ENCODE measurements around the gene HFM1. TPM values are rescaled to one million over a fixed set of nuclear protein-coding genes. Genes with fewer than 3 reads are reported as not detected.
"Not testable (repeated sequence)": the region's sequence is repeated elsewhere in the genome, so short reads cannot be mapped to it uniquely, and the experiment has no call there.

Gene HFM1
- polyA plus RNA-seq, 1 donor (not counting 4 experiments of a cell fraction or from before 2014, with no cell fraction given): not detected

- Histone ChIP-seq H3K36me3 (ENCODE audit: control insufficient read depth in 2 of 2, extremely low read depth in 1 of 2, insufficient read depth in 2 of 2, low read length in 2 of 2) (no peaks in the 10 kb centered on the region), H3K9me1 (ENCODE audit: control insufficient read depth, extremely low read depth, insufficient read depth, low read length) (no peaks in the 10 kb centered on the region), H4K20me1 (ENCODE audit: control insufficient read depth, extremely low read depth, insufficient read depth, low read length) (no peaks in the 10 kb centered on the region), H3K4me3 (ENCODE audit: control insufficient read depth in 2 of 3, extremely low read depth in 1 of 3, insufficient read depth in 2 of 3, low read depth in 1 of 3, low read length in 3 of 3) (no peak overlapping the region), H3K27ac (ENCODE audit: control insufficient read depth, insufficient read depth, low read length) (no peak overlapping the region), H3K9me3 (ENCODE audit: control insufficient read depth, low read depth, low read length) (no peaks in the 10 kb centered on the region), H3K4me2 (ENCODE audit: control insufficient read depth, extremely low read depth, insufficient read depth, low read depth, low read length) (no peak overlapping the region), H3K9ac (ENCODE audit: control insufficient read depth, extremely low read depth, insufficient read depth, low read length) (no peak overlapping the region), H3K79me2 (ENCODE audit: control insufficient read depth, insufficient read depth, low read length) (no peaks in the 10 kb centered on the region), H3K27me3 (ENCODE audit: control insufficient read depth, extremely low read depth, insufficient read depth, low read length) (no peaks in the 10 kb centered on the region), H3K4me1 (ENCODE audit: control insufficient read depth, extremely low read depth, insufficient read depth, low read length) (no peaks in the 10 kb centered on the region), H2AFZ (ENCODE audit: control insufficient read depth, low read length) (no peak overlapping the region)
- FAIRE-seq: no peak
- DNase-seq (ENCODE audit: low read depth, low spot score): no peak
- dilution Hi-C loops (cut with MboI; ENCODE audit: extremely low pct_ligation_motif_present, low sequenced_read_pairs): no loop called here
- no peak for TF ChIP-seq EZH2 (IDR thresholded peaks at IDR 0.05; ENCODE audit: low read length)
- TF ChIP-seq, protein P1, sequence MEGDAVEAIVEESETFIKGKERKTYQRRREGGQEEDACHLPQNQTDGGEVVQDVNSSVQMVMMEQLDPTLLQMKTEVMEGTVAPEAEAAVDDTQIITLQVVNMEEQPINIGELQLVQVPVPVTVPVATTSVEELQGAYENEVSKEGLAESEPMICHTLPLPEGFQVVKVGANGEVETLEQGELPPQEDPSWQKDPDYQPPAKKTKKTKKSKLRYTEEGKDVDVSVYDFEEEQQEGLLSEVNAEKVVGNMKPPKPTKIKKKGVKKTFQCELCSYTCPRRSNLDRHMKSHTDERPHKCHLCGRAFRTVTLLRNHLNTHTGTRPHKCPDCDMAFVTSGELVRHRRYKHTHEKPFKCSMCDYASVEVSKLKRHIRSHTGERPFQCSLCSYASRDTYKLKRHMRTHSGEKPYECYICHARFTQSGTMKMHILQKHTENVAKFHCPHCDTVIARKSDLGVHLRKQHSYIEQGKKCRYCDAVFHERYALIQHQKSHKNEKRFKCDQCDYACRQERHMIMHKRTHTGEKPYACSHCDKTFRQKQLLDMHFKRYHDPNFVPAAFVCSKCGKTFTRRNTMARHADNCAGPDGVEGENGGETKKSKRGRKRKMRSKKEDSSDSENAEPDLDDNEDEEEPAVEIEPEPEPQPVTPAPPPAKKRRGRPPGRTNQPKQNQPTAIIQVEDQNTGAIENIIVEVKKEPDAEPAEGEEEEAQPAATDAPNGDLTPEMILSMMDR (optimal IDR thresholded peaks at IDR 0.05 in 1 of 3, IDR thresholded peaks at IDR 0.05 in 1 of 3, conservative IDR thresholded peaks at IDR 0.05 in 1 of 3; ENCODE audit: extremely low read depth in 1 of 3, insufficient read depth in 2 of 3, low read length in 3 of 3): no peak
Observed at GRCh38 chr1:91374086-91374485, 30.6 kb downstream of the HFM1 start.

GRCh38 chr1:91372230-91372629 is 32.4 kb downstream of the HFM1 start:
- dilution Hi-C loops (cut with MboI; ENCODE audit: extremely low pct_ligation_motif_present, low sequenced_read_pairs); FAIRE-seq; H3K4me2 ChIP-seq (ENCODE audit: control insufficient read depth, extremely low read depth, insufficient read depth, low read depth, low read length); H2AFZ ChIP-seq (ENCODE audit: control insufficient read depth, low read length); H3K9me1 ChIP-seq (ENCODE audit: control insufficient read depth, extremely low read depth, insufficient read depth, low read length); H3K79me2 ChIP-seq (ENCODE audit: control insufficient read depth, insufficient read depth, low read length); H4K20me1 ChIP-seq (ENCODE audit: control insufficient read depth, extremely low read depth, insufficient read depth, low read length); H3K4me3 ChIP-seq (ENCODE audit: control insufficient read depth in 2 of 3, extremely low read depth in 1 of 3, insufficient read depth in 2 of 3, low read depth in 1 of 3, low read length in 3 of 3); H3K4me1 ChIP-seq (ENCODE audit: control insufficient read depth, extremely low read depth, insufficient read depth, low read length); H3K9ac ChIP-seq (ENCODE audit: control insufficient read depth, extremely low read depth, insufficient read depth, low read length); H3K36me3 ChIP-seq (ENCODE audit: control insufficient read depth in 2 of 2, extremely low read depth in 1 of 2, insufficient read depth in 2 of 2, low read length in 2 of 2); DNase-seq (ENCODE audit: low read depth, low spot score); H3K27ac ChIP-seq (ENCODE audit: control insufficient read depth, insufficient read depth, low read length); H3K9me3 ChIP-seq (ENCODE audit: control insufficient read depth, low read depth, low read length); H3K27me3 ChIP-seq (ENCODE audit: control insufficient read depth, extremely low read depth, insufficient read depth, low read length): not testable (repeated sequence)

GRCh38 chr1:91349524-91349923 is 55.1 kb downstream of the HFM1 start:
- dilution Hi-C loops (cut with MboI; ENCODE audit: extremely low pct_ligation_motif_present, low sequenced_read_pairs): no loop called here
- no peak overlapping the region for H3K4me3 ChIP-seq (ENCODE audit: control insufficient read depth in 2 of 3, extremely low read depth in 1 of 3, insufficient read depth in 2 of 3, low read depth in 1 of 3, low read length in 3 of 3)
- no peak for FAIRE-seq

More at GRCh38 chr1:91349524-91349923, 55.1 kb downstream of the HFM1 start:
- H2AFZ ChIP-seq (ENCODE audit: control insufficient read depth, low read length): no peak overlapping the region
- no peaks in the 10 kb centered on the region for H3K36me3 ChIP-seq (ENCODE audit: control insufficient read depth in 2 of 2, extremely low read depth in 1 of 2, insufficient read depth in 2 of 2, low read length in 2 of 2)
- H3K27me3 ChIP-seq (ENCODE audit: control insufficient read depth, extremely low read depth, insufficient read depth, low read length): no peaks in the 10 kb centered on the region
- H3K79me2 ChIP-seq (ENCODE audit: control insufficient read depth, insufficient read depth, low read length): no peaks in the 10 kb centered on the region
- no peak overlapping the region for H3K9ac ChIP-seq (ENCODE audit: control insufficient read depth, extremely low read depth, insufficient read depth, low read length)
- no peaks in the 10 kb centered on the region for H3K9me1 ChIP-seq (ENCODE audit: control insufficient read depth, extremely low read depth, insufficient read depth, low read length)
- H3K9me3 ChIP-seq (ENCODE audit: control insufficient read depth, low read depth, low read length): no peaks in the 10 kb centered on the region
- no peak overlapping the region for H3K4me2 ChIP-seq (ENCODE audit: control insufficient read depth, extremely low read depth, insufficient read depth, low read depth, low read length)
- no peak overlapping the region for H3K27ac ChIP-seq (ENCODE audit: control insufficient read depth, insufficient read depth, low read length)
- no peaks in the 10 kb centered on the region for H3K4me1 ChIP-seq (ENCODE audit: control insufficient read depth, extremely low read depth, insufficient read depth, low read length)
- no peaks in the 10 kb centered on the region for H4K20me1 ChIP-seq (ENCODE audit: control insufficient read depth, extremely low read depth, insufficient read depth, low read length)
- DNase-seq (ENCODE audit: low read depth, low spot score): no peak
- TF ChIP-seq, protein P1 (optimal IDR thresholded peaks at IDR 0.05 in 1 of 3, IDR thresholded peaks at IDR 0.05 in 1 of 3, conservative IDR thresholded peaks at IDR 0.05 in 1 of 3; ENCODE audit: extremely low read depth in 1 of 3, insufficient read depth in 2 of 3, low read length in 3 of 3): no peak
- TF ChIP-seq EZH2 (IDR thresholded peaks at IDR 0.05; ENCODE audit: low read length): no peak

Data from keratinocyte (primary cell).